ENCODE measurements around the gene GNL3. TPM values are rescaled to one million over a fixed set of nuclear protein-coding genes. Genes with fewer than 3 reads are reported as not detected.
A peak's percentile ranks its signal among the peaks of the same experiment; 100 is the strongest.

Gene GNL3
- total RNA-seq, 1 donor from 2014 or later, result 142 TPM

DNA sequence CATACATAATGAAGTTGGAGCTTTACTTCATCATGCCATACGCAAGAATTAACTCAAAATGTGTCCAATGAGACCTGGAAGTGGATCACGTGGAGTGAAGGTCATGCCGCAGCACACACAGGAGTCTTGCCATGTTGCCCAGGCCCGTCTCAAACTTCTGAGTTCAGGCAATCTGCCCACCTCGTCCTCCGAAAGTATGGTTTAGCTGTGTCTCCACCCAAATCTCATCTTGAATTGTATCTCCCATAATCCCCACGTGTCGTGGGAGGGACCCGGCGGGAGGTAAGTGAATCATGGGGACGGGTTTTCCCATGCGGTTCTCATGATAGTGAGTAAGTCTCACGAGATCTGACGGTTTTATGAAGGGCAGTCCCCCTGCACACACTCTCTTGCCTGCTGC is 45.8 kb downstream of the GNL3 start:
- DNase-seq (ENCODE audit: low read depth, low spot score), result no peak
- no peak overlapping the region for H3K27ac Mint-ChIP-seq (ENCODE audit: unreplicated experiment)
- TF ChIP-seq, protein P1, sequence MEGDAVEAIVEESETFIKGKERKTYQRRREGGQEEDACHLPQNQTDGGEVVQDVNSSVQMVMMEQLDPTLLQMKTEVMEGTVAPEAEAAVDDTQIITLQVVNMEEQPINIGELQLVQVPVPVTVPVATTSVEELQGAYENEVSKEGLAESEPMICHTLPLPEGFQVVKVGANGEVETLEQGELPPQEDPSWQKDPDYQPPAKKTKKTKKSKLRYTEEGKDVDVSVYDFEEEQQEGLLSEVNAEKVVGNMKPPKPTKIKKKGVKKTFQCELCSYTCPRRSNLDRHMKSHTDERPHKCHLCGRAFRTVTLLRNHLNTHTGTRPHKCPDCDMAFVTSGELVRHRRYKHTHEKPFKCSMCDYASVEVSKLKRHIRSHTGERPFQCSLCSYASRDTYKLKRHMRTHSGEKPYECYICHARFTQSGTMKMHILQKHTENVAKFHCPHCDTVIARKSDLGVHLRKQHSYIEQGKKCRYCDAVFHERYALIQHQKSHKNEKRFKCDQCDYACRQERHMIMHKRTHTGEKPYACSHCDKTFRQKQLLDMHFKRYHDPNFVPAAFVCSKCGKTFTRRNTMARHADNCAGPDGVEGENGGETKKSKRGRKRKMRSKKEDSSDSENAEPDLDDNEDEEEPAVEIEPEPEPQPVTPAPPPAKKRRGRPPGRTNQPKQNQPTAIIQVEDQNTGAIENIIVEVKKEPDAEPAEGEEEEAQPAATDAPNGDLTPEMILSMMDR (conservative IDR thresholded peaks at IDR 0.05), result no peak
- peaks cover 69% of the 10 kb centered on the region for H3K36me3 Mint-ChIP-seq (ENCODE audit: low read depth)
- H3K4me3 Mint-ChIP-seq, result no peak overlapping the region
- no peaks in the 10 kb centered on the region for H3K27me3 Mint-ChIP-seq (ENCODE audit: low read depth)
- H3K4me1 Mint-ChIP-seq, result no peaks in the 10 kb centered on the region
- H3K9me3 Mint-ChIP-seq, result peaks cover 8% of the 10 kb centered on the region

DNA sequence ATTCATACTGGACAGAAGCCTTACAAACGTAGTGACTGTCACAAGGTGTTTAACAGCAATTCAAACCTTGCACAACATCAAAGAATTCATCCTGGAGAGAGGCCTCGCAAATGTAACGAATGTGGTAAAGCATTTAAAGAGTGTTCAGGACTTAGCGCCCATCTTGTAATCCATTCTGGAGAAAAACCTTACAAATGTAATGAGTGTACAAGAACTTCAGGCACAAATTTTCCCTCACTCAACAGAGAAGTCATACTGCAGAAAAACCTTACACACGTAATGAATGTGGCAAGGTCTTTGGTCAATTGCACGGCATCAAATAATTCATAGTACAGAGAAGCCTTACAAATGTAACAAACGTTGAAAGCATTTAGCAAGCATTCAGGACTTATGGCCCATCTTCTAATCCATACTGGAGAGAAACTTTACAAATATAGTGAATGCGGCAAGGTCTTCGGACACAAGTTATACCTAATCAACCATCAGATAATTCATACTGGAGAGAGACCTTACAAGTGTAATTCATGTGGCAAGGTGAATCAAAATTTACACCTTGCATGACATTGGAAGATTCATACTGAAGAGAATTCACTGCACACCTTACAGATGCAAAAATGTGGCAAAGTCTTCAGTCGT is 47.5 kb downstream of the GNL3 start:
- DNase-seq (ENCODE audit: low read depth, low spot score), result no peak
- peaks cover 7% of the 10 kb centered on the region for H3K9me3 Mint-ChIP-seq
- H3K4me1 Mint-ChIP-seq, result no peaks in the 10 kb centered on the region
- peaks cover 63% of the 10 kb centered on the region for H3K36me3 Mint-ChIP-seq (ENCODE audit: low read depth)
- H3K4me3 Mint-ChIP-seq, result no peak overlapping the region
- H3K27ac Mint-ChIP-seq (ENCODE audit: unreplicated experiment), result no peak overlapping the region
- TF ChIP-seq, protein P1 (conservative IDR thresholded peaks at IDR 0.05), result no peak
- H3K27me3 Mint-ChIP-seq (ENCODE audit: low read depth), result no peaks in the 10 kb centered on the region

- Mint-ChIP-seq H3K36me3 (ENCODE audit: low read depth) (peaks cover 24% of the 10 kb centered on the region), H3K9me3 (no peaks in the 10 kb centered on the region), H3K4me3 (no peak overlapping the region), H3K27me3 (ENCODE audit: low read depth) (no peaks in the 10 kb centered on the region), H3K4me1 (no peaks in the 10 kb centered on the region), H3K27ac (ENCODE audit: unreplicated experiment) (no peak overlapping the region)
- TF ChIP-seq, protein P1 (conservative IDR thresholded peaks at IDR 0.05), result no peak
- no peak for DNase-seq (ENCODE audit: low read depth, low spot score)
Observed at GRCh38 chr3:52739730-52740129, 53.9 kb downstream of the GNL3 start.

GRCh38 chr3:52742418-52743041 is 56.7 kb downstream of the GNL3 start:
- H3K4me3 Mint-ChIP-seq, result no peak overlapping the region
- DNase-seq (ENCODE audit: low read depth, low spot score), result no peak
- H3K27ac Mint-ChIP-seq (ENCODE audit: unreplicated experiment), result no peak overlapping the region
- TF ChIP-seq, protein P1 (conservative IDR thresholded peaks at IDR 0.05), result peak; percentile 68
- no peaks in the 10 kb centered on the region for H3K4me1 Mint-ChIP-seq
- no peaks in the 10 kb centered on the region for H3K9me3 Mint-ChIP-seq
- H3K36me3 Mint-ChIP-seq (ENCODE audit: low read depth), result peaks cover 16% of the 10 kb centered on the region
- H3K27me3 Mint-ChIP-seq (ENCODE audit: low read depth), result no peaks in the 10 kb centered on the region

DNA sequence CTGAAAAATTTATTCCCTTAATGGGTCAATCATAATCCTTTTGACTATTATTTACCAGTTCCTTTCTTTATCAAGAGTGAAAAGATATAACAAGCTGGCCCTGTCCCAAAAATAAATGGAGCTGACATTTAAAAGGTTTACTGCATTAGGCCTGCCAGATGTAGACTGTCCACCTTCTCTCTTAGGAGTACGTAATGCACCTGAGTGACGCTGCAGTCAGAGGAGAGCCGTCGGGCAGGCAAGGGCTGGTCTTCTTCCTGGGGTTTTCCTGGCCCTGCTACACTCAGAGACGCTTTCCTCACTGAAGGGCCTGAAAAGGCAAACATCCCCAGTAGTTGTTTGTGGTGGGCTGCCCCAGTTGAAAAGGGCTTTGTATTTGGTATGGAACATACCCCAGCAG is 57.3 kb downstream of the GNL3 start:
- no peak for DNase-seq (ENCODE audit: low read depth, low spot score)

More for the DNA sequence above, 57.3 kb downstream of the GNL3 start:
- no peak overlapping the region for H3K4me3 Mint-ChIP-seq
- no peaks in the 10 kb centered on the region for H3K4me1 Mint-ChIP-seq
- TF ChIP-seq, protein P1 (conservative IDR thresholded peaks at IDR 0.05), result no peak
- no peaks in the 10 kb centered on the region for H3K9me3 Mint-ChIP-seq
- H3K27ac Mint-ChIP-seq (ENCODE audit: unreplicated experiment), result no peak overlapping the region
- no peaks in the 10 kb centered on the region for H3K27me3 Mint-ChIP-seq (ENCODE audit: low read depth)
- H3K36me3 Mint-ChIP-seq (ENCODE audit: low read depth), result peaks cover 15% of the 10 kb centered on the region

Measured in neural crest cell (in vitro differentiated cells).